CD4-positive, alpha-beta T cell treated with Interleukin-17A for 1 hour (primary cell): ENCODE data around the gene GNG12.

Source experiments
- DNase-seq: peaks from one replicate; pipeline ENCODE4 v3.0.0-alpha.2; 2020

The GNG12 gene

GRCh38 chr1:67839826-67840225 lies 6.6 kb upstream of the GNG12 start:
- no peak for DNase-seq

GRCh38 chr1:67838180-67838910 lies 5.1 kb upstream of the GNG12 start:
- DNase-seq: no peak

GRCh38 chr1:67836769-67837168 lies 3.5 kb upstream of the GNG12 start:
- no peak for DNase-seq

GRCh38 chr1:67835663-67836452 lies 2.6 kb upstream of the GNG12 start:
- no peak for DNase-seq

DNA sequence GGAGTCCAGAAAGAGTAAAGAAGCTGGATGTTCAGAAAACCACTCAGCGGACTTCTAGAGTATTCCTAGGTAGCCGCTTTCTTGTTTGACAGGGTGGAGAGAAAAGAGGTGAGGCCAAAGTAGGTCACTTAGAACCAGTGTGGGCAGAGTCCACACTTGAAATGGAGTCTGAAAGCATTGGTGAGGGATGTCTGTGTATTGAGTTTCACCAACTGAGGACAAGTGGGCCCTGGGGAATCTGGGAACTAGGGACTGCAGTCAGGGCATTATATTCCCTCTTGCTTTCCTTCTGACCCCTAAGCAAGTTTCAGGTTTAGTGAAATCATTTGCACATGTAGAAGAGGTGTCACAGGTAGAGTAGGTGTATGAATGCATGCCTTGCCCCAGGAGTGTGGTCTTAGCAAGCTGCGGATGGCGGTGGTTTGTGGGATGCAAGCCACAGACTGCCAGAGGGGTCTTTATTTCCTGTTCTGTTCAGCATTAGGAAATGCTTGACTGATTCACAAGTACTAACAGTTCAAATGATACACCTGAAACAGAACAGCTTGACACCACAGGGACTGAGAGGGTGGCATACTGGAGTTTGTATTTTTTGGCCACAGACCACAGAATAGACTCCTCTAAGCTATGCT lies 1.1 kb upstream of the GNG12 start:
- DNase-seq: no peak

DNA sequence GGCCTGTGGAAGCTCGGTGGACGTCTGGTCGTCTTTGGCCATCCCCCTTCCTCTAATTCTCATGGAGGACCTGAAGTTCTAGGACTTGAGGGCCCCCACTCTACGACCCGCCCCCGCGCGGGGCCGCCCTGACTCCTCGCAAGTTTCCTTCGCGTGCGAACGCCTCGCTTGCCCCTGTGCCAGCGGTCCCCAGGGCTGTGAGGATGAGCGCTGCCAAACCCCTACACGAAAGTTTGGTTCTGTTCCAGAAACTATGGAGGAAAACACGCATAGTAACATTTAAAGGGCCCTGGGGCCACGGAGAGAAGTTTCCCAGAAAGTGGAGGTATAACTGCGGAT lies 304 bp upstream of the GNG12 start:
- DNase-seq: no peak

DNA sequence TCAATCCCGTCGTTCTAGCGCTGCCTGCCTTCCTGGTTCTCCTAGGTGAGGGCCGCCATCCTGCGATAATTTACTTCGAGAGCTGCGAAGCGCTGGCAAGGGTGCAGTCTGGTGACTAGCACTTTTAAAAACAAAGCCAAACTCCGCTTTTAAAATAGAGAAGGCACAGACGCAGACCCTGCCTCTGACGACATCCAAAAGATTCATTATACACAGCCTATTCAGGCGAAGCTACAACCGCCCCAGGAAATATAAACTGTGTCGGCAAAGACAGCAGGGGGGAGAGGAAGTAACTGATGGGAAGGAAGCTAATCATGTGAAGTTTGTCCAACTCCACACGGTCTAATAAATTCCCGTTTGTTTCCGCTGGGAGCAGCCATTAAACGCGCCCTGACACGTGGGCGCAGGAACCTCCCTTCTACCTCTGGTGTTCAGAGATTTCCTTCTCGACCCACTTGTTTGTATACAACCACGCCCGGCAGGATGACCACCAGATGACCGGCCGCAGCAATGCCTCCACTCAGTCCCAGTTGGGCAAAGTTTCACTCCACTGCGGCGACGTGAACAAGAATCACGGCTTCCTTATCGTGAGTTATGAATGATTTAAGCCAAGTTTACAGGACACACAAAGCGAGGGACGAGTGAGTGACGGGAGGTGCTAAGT lies 1.3 kb downstream of the GNG12 start:
- no peak for DNase-seq

GRCh38 chr1:67830928-67831830 lies 2.1 kb downstream of the GNG12 start:
- no peak for DNase-seq

DNA sequence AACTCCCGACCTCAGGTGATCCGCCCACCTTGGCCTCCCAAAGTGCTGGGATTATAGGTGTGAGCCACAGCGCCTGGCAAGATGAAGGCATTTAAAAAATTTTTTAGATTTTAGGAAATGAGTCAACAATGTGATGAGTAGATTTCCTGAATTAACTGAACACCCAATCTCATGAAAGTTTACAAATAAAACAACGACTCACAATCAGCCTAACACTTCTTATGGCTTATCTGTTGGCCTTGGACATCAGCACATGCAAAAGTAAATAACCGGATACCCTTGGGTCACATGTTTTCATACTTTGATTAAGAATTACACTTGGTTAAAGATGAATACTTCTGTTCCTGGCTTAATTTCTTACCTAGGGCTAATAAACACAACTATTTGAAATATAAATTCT lies 3.0 kb downstream of the GNG12 start:
- no peak for DNase-seq

- no peak for DNase-seq
Observed at GRCh38 chr1:67827688-67828087, 5.6 kb downstream of the GNG12 start.

GRCh38 chr1:67825591-67825990 lies 7.7 kb downstream of the GNG12 start:
- DNase-seq: no peak

DNA sequence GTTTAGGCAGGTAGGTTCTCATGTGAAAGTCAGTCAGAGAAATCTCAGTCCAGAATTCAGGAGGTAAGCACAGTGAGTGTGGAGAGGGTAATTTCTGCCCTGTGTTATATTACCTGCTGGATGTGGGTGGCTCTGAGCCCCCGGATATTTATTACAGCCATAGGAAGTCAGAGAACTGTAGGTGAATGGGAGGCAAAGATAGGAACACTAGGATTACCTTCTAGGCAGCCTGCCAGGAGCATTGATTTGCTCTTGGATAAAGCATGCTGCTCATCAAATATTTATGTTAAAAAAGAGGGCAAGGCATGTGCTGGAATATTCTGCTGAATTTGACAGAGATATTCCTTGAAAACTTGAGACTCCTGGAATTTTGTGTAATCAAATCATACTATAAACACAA lies 8.5 kb downstream of the GNG12 start:
- DNase-seq: no peak

DNA sequence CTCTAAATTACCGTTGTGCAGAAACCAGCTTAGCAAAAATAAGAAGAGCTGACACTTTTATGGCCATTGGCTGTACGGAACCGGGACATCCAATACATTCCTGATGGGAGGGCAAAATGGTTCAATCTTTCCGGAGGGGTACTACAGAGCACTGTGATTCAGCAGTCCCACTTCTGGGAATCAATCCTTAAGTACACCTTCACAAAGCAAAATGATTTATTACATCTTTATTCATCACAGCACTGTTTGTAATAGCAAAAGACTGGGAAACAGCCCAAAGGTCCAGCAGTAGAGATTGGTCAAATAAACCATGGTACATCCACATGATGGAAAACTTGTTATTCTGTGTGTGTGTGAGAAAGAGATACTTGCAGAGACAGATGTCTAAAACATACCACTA lies 9.7 kb downstream of the GNG12 start:
- DNase-seq: no peak

DNA sequence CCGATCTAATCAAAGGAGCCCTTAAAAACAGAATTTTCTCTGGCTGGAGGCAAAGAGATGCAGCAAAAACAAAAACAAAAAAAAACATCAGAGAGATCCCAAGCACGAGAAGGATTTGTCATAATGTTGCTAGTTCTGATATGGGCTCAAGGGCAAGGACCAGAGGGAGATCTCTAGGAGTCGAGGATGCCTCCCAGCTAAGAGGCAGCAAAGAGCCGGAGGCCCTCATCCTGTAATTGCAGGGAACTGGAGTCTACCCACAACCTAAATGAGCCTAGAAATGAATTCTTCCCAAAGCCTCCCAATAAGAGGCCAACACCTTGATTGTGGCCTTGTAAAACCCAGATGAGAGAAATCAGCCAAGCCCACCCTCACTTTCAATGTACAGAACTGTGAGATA lies 12.0 kb downstream of the GNG12 start:
- no peak for DNase-seq

DNA sequence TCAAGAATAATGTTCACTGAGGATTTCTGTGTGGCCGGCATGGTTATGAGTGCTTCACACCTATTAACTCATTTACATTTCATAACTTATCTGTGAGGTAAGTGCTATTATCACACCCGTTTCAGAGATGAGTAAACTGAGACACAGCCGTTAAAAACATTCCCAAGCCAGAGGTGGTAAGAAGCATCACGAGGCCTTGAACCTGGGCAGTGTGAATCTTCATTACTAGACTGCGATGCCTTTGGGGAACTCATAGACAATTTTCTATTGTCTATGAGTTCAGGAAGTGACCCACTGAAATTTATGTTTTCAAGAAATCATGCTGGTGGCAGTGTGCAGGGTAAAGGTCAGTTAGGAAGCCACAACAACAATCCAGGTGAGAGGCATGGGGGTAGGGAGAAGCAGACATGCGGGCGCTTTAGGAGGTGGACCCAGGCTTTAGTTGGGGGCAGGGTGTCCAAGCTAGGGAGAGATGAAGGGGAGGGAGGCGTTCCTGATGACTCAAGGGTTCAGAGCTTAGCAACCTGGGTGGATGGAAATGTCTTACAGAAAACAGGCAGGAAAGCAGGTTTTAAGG lies 14.5 kb downstream of the GNG12 start:
- DNase-seq: no peak

GRCh38 chr1:67818162-67818561 lies 15.1 kb downstream of the GNG12 start:
- no peak for DNase-seq

DNA sequence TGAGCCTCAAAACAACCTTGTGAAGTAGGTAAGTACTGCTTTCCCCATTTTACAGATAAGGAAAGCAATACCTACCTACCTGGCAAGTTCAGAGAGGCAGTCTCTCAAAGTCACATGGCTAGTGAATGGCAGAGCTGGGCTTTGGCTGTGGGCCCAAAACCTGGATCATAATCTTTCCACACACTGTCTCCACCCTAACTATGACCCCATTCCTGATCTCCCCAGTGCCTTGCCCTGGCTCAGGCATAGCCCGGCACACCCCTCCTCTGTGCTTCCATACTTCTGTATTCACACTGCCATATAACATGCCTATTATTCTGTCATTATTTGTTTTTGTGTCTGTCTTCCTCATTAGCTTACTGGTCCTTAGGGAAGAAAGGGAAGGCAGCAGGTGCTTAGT lies 15.9 kb downstream of the GNG12 start:
- DNase-seq: no peak

GRCh38 chr1:67816506-67816905 lies 16.8 kb downstream of the GNG12 start:
- DNase-seq: no peak

- no peak for DNase-seq
Observed at GRCh38 chr1:67816095-67816475, 17.2 kb downstream of the GNG12 start.

GRCh38 chr1:67815303-67816094 lies 17.8 kb downstream of the GNG12 start:
- no peak for DNase-seq

DNA sequence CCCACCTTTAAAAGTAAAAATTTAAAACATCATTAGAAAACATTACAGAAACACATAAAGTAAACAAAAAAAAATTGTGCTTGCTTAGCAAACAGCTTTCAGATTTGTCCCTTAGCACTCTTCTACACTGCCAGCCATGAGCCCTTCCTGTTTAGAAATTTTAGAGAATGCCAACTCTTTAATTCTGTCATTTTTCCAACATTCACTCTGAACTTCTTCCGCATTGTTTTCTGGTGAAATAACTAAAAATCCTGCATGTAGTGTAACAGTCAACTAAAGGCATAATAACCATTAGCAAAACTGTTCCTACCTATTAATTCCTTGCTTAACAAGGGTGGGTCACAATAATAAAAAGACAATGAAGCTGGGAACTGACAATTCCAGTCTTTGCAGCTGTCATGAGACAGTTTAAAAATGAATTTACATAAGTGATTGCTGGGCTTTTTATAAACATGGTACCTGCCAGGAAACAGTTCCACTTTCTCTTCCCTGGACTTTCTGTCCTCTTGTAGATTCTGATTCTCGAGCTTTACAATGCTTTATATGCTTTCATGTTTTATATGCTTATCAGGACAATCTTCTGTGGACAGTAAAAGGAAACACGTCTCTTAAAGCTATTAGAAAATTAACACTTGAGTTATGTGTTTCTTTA lies 19.0 kb downstream of the GNG12 start:
- no peak for DNase-seq
